ENCODE data around the gene PPP6C.
A peak's percentile ranks its signal among the peaks of the same experiment; 100 is the strongest.

The PPP6C gene

DNA sequence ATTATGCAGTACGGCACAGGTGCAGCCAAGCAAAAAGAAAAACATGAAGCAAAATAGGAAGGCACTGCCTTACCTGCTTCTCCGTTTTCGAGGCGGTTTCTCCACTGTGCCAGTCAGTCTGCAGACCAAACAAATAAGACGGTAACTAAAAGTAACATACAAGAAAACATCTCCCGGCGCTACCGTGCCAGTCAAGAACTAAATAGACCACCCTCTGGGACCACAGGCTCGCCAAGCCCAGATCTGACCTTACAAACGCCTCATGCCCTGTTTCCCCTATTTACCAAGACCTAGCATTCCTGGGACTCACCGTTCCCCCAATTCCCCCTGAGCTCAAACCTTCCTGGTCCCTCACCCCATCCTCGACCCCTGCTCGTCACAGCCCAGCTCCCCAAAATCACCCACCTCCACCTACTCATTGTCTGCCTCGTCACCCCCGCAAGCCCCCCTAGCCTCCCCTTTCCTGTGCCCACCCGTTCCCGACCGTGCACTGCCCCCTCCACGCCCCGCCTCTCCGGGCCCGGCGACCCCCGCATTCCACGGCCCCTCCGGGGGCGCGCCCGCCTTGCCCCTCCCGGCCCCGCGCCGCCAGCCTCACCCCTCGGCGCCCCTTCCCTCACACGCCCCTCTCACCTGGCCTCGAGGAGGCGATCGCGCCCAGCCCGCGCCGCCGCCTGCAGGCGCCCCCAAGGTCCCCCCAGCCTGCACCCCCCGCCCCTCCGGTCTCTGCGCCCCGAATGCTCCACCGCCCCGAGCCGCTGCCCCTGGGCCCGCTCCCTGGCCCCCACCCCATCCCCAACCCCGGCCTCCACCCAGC, 46.8 kb downstream of the PPP6C start:
- H3K27ac ChIP-seq, result peak overlapping the region; percentile 45
- TF ChIP-seq, protein P1, sequence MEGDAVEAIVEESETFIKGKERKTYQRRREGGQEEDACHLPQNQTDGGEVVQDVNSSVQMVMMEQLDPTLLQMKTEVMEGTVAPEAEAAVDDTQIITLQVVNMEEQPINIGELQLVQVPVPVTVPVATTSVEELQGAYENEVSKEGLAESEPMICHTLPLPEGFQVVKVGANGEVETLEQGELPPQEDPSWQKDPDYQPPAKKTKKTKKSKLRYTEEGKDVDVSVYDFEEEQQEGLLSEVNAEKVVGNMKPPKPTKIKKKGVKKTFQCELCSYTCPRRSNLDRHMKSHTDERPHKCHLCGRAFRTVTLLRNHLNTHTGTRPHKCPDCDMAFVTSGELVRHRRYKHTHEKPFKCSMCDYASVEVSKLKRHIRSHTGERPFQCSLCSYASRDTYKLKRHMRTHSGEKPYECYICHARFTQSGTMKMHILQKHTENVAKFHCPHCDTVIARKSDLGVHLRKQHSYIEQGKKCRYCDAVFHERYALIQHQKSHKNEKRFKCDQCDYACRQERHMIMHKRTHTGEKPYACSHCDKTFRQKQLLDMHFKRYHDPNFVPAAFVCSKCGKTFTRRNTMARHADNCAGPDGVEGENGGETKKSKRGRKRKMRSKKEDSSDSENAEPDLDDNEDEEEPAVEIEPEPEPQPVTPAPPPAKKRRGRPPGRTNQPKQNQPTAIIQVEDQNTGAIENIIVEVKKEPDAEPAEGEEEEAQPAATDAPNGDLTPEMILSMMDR (IDR thresholded peaks at IDR 0.05), result no peak
- no peak for TF ChIP-seq ZFX (IDR thresholded peaks at IDR 0.05; ENCODE audit: borderline replicate concordance)

DNA sequence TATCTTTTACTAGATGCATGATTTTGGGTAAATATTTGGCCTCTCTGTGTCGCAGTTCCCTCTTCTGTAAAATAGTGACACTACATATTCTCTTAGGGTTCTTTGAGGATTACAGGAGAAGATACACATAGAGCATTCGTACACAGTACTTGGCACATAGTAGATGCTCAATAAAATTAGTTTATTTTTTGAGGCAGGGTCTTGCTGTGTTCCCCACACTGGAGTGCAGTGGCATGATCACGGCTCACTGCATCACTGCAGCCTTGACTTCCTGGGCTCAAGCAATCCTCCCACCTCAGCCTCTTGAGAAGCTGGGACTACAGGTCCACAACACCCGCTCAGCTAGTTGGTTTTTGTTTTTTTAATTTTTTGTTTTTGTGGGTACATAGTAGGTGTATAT, 47.9 kb downstream of the PPP6C start:
- TF ChIP-seq, protein P1 (IDR thresholded peaks at IDR 0.05), result no peak
- no peak for TF ChIP-seq ZFX (IDR thresholded peaks at IDR 0.05; ENCODE audit: borderline replicate concordance)

DNA sequence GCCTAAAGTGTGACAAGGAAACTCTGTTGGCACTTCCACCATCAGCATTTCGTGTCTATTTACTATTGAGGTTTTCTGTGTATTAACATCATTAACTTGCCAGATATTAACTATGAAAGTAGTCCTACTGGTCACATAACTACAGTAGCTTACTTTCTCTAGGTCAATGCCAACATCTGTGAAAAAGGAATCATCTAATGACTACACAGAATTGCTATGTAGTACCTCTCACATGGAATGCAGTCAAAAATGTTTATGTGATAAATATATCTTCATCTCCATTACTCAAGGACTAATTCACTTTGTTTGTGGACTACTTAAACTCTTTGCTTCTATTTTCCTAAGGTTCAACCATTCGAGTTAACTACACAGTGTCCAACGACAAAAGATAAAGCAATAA, 48.4 kb downstream of the PPP6C start:
- TF ChIP-seq, protein P1 (IDR thresholded peaks at IDR 0.05), result no peak
- no peak for TF ChIP-seq ZFX (IDR thresholded peaks at IDR 0.05; ENCODE audit: borderline replicate concordance)
- H3K27ac ChIP-seq, result peak overlapping the region; percentile 1

More for the DNA sequence above, 47.9 kb downstream of the PPP6C start:
- H3K27ac ChIP-seq, result peak overlapping the region; percentile 1

DNA sequence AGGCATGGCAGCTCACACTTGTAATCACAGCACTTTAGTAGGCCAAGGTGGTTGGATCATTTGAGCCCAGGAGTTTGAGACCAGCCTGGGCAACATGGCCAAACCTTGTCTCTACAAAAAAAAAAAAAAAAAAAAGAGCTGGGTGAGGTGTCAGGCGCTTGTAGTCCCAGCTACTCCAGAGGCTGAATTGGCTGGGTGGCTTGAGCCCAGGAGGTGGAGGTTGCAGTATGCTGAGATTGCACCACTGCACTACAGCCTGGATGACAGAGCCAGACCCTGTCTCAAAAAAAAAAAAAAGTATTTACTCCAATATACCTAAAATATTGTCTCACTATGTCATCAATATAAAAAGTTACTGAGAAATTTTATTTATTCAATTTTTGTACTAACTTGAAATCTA, 49.0 kb downstream of the PPP6C start:
- no peak overlapping the region for H3K27ac ChIP-seq
- TF ChIP-seq, protein P1 (IDR thresholded peaks at IDR 0.05), result no peak
- TF ChIP-seq ZFX (IDR thresholded peaks at IDR 0.05; ENCODE audit: borderline replicate concordance), result no peak

DNA sequence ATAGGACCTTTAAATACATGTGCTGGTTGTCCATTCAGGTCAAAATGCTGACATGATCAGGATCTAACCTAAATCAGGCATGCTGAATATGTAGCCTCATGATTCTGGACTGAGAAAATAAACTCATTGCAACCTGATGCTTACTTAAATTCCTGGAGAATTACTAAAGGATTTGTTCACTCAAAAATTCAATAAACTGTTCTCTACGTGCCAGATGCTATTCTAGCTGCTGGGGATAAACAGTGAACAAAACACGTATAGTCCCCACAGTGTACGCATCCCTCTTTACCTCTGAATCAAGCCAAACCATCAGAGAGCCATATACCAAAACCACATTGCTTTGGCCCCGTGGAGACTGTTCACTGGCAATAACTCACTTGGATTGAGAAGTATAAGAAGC, 52.4 kb downstream of the PPP6C start:
- no peak overlapping the region for H3K27ac ChIP-seq
- TF ChIP-seq, protein P1 (IDR thresholded peaks at IDR 0.05), result no peak
- TF ChIP-seq ZFX (IDR thresholded peaks at IDR 0.05; ENCODE audit: borderline replicate concordance), result no peak

DNA sequence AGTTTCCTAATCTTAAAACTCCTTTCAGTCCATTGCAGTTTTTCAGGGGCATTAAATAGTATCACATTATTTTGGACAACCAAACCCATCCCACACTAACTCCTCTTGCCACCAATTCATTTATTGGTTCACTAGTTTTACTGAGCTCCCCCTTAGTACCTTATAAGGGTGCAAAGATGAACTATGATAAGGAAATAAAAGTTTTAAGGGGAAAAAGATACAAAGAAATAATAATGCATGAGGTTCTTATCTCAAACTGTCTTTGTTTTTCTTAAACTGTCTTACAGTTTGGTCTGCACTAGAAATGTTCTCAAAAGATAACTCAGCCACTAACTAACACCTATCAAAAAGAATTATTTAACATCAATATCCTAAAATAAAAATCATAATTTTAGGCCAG, 54.6 kb downstream of the PPP6C start:
- TF ChIP-seq, protein P1 (IDR thresholded peaks at IDR 0.05), result no peak
- no peak for TF ChIP-seq ZFX (IDR thresholded peaks at IDR 0.05; ENCODE audit: borderline replicate concordance)
- no peak overlapping the region for H3K27ac ChIP-seq
